Mesenteric fat pad (tissue), 1 donor: ENCODE measurements around the gene EIPR1. TPM values are rescaled to one million over a fixed set of nuclear protein-coding genes. Genes with fewer than 3 reads are reported as not detected.
A peak's percentile ranks its signal among the peaks of the same experiment; 100 is the strongest.
"Not testable (repeated sequence)": the region's sequence is repeated elsewhere in the genome, so short reads cannot be mapped to it uniquely, and the experiment has no call there.

Experiments used
- DNase-seq: peaks from one replicate; pipeline ENCODE4 v3.0.0-alpha.2; 2020; ENCODE audit warnings: low spot score
- total RNA-seq: library from RNA; stranded (reverse); fragmentation: NEBNext Ultra II Directional; extraction: Animal tissue kit (Norgen Biotek cat#: 25700); gene quantifications from one replicate; pipeline ENCODE4 v1.2.1, GENCODE V29; 2021
- donor health status: DM: yes; HTN: yes; CAD: no.

The EIPR1 gene
- total RNA-seq, 1 donor from 2014 or later = 16.3 TPM

DNA sequence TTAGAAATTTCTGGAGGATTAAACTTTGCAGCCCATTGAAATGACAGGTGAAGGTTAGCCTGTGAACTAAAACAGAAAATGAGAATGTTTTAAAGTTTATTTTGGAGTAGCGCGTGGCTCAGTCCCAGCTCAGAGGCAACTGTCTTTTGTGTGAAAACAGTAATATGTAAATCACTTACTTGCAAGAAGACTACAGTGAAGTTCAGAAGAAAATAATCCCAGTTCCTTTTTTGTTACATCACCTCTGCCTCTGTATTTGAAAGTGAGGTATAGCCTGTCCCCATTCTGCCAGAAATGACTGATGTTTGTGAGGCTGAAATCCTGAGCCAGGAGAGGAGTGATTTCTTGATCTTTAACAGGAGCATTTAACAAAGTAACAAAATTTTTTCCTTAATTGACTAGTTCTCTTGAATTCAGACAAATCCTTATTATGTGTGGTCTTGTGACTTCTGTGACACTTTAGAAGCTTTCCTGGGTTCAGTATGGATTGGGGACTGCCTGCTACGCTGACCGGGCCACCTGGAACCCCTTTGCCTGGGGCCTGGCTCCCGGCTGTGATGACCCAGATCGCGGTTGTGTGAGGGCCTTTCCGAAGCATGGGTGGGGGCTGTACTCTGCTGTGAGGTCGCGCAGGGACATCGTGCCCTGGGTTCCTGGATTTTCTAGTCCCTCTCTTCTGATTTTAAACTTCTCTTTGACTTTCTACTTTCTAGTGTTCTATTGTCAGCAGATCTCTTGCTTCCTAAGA, 26.1 kb upstream of the EIPR1 start:
- no peak for DNase-seq

DNA sequence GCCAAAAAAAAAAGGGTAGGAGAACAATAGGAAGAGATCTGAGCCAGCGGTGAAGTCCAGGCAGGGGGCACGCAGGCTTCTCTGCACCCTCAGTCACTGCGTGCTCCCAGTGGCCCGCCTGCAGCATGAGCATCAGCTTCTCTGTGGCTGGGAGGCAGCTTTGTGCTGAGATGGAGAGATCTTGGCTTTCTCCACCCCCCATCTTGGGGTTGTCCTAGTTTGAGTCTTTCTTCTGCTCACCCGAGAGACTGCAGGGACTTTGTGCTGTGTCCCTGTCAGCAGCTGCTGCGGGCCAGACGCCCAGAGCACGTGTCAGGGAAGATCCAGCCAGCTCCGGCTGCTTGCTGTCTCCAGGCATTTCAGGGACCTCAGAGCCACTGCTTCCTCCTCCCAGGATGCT, 22.2 kb upstream of the EIPR1 start:
- no peak for DNase-seq

DNA sequence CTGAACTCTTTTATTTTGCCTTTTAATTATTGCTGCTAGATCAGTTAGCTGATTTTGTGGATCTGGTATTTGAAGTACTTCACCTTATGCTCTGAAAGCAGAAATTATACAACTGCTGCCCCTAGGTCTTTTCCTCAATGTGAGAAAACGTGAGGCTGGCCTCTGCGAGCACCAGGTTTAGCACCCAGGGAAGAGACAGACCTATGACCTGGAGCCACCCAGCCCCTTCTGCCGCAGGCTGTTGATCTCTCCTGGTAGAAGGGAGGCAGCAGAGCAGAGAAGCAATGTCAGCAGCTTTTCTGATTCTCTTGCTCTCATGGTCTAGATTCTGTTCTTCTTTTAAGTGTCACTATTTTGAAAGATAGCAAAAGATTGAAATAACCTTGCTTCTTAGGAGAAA, 21.8 kb upstream of the EIPR1 start:
- DNase-seq = no peak

DNA sequence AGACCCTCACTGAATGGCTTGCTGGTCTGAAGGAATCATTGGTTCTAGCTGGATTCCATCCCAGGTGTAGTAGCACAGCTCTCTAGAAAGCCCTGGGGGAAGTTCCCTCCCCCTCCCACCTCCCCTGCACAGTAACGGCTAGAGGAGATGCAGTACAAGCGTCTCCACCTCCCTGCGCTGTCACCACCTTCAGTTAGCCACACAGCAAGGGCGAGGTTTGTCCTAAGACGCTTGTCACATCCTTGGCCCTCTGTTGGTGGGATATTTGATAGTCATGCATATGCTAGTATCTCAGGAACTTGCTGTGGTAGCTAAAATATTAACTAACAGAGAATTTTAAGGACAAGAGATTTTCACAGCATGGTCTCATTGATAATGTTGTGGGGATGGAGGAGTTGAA, 21.2 kb upstream of the EIPR1 start:
- no peak for DNase-seq

DNA sequence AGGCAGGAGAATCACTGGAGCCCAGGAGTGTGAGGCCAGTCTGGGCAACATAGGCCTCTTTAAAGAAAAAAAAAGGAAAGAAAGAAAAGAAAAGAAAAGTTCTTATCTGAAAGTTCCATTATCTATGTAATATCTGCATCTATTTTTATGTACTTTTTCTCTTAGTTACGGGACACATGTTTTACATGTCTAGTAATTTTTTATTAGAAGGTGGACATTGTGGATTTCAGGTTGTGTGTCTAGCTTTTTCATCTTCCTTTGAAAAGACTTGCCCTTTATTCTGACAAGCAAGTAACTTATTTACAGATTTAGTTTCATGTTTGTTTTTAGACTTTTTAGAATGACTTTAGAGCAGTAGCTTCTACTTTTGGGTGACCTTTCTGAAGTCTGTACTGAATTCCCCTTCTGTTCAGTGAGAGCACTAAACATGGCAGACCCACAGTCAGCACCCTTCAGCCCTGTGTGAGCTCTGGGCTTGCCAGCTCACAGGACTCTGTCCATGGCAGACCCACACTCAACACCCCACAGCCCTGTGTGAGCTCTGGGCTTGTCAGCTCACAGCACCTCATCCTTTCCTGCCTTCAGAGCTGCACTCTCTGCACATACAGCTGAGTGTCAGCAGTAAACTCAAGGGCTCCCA, 19.4 kb upstream of the EIPR1 start:
- DNase-seq = no peak

DNA sequence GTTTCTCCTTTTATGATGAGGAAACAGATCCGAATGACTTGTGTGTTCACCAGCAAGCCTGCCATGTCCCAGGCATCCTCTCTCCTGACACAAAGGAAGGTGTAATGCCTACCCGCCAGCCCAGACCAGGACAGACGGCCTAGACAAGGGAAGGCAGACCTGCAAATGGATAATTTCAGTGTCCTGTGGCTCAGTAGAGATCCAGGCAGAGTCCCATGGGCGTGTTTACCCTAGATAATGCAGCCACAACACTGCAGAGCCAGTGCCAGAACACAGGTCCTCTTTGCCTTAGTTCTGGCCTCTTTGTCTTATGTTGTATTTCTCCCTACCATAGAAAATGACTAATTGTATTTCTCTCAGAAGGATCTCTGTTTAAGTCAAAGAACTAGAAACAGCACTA, 14.6 kb upstream of the EIPR1 start:
- no peak for DNase-seq

DNA sequence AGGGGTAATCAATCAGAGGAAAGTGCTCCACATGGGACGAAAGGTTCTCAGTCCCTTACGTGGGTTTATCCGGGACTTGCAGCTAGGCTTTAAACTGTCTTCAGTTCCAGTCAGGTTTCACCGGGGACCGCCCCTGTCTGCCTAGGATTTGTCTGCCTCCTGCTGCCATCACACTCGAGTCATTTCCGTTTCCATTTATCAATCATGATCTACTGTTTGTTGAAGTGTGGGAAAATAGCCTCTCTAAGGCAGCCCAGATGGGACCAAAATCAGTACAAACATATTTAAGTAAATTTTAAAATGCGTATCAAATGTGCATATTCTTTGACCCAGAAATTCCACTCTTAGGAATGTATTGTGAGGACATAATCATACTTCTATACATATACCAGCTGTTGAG, 12.4 kb upstream of the EIPR1 start:
- no peak for DNase-seq

DNA sequence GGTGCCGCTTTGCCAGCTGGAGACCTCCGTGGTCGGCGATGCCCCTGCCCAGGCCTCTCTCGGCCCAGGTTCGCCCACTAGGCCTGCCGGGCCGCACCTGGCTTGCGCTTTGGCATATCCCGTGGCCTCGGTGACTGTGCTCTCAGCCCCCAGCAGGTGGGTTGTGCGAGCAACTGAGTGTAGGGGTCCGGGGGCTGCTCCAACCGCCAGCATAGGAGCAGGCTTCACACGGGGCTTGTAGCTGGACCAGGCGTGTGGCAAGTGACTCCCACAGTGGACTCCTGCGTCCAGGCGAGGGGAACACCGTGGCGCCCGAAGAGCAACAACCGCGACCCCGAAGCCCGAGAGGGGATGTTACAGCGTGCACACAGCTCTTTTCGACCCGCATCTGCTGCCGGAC, 11.6 kb upstream of the EIPR1 start:
- no peak for DNase-seq

DNA sequence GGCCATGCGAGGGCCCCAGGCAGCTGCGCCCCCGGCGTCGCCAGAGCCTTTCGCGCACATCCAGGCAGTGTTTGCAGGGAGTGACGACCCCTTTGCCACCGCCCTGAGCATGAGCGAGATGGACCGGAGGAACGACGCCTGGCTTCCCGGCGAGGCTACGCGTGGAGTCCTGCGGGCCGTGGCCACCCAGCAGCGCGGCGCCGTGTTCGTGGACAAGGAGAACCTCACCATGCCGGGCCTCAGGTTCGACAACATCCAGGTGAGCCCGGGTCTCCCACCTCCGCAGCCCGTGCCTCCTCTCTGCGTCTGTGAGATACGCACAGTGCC, 10.8 kb upstream of the EIPR1 start:
- DNase-seq = no peak

DNA sequence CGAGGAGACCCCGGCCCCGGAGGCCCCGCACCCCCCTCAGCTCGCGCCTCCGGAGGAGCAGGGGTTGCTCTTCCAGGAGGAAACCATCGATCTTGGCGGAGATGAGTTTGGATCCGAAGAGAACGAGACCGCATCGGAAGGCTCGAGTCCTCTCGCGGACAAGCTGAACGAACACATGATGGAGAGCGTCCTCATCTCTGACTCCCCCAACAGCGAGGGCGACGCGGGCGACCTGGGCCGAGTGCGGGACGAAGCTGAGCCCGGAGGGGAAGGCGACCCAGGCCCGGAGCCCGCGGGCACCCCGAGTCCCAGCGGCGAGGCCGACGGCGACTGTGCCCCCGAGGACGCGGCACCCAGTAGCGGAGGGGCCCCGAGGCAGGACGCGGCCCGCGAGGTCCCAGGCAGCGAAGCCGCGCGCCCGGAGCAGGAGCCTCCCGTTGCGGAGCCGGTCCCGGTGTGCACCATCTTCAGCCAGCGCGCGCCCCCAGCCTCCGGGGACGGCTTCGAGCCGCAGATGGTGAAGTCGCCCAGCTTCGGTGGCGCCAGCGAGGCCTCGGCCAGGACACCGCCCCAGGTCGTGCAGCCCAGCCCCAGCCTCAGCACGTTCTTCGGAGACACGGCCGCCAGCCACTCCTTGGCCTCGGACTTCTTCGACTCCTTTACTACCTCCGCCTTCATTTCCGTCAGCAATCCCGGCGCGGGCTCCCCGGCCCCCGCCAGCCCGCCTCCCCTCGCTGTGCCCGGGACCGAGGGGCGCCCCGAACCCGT, 10.2 kb upstream of the EIPR1 start:
- DNase-seq = no peak

DNA sequence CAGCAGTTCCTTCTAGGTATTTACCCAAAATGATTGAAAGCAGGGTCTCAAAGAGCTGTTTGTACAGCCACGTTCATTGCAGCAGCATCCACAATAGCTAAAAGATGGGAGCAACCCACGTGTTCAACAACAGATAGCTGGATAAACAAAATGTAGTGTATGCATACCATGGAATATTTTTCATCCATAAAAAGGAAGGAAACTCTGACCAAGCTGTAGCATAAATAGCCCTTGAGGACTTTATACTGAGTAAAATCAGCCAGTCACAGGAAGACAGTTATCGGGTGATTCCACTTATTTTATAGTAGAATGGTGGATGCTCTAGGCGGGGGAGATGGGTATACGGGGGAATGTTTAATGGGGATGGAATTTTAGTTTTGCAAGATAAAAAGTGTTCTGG, 9.4 kb upstream of the EIPR1 start:
- DNase-seq = no peak

DNA sequence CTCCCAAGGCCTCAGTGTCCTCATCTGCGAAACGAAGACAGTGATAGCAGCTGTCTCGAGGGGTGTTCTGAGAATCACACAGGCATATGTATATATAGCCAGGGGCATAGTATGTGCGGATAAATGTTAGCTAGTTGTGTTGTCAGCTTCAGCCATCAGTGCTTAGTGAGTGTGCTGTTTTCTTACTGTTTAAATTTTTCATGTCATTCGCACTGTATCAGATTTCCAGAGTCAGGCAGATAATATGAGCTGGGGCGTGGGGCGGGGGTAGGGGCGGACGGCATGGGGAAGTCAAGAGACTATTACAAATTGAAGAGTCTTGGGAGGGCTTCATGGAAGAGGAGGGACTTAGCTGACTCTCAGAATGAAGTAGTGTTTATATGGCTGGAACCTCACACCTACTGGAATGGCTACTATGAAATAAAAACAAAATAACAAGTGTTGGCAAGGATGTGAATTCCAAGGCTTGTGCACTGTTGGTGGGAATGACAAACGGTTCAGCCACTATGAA, 8.9 kb upstream of the EIPR1 start:
- no peak for DNase-seq

DNA sequence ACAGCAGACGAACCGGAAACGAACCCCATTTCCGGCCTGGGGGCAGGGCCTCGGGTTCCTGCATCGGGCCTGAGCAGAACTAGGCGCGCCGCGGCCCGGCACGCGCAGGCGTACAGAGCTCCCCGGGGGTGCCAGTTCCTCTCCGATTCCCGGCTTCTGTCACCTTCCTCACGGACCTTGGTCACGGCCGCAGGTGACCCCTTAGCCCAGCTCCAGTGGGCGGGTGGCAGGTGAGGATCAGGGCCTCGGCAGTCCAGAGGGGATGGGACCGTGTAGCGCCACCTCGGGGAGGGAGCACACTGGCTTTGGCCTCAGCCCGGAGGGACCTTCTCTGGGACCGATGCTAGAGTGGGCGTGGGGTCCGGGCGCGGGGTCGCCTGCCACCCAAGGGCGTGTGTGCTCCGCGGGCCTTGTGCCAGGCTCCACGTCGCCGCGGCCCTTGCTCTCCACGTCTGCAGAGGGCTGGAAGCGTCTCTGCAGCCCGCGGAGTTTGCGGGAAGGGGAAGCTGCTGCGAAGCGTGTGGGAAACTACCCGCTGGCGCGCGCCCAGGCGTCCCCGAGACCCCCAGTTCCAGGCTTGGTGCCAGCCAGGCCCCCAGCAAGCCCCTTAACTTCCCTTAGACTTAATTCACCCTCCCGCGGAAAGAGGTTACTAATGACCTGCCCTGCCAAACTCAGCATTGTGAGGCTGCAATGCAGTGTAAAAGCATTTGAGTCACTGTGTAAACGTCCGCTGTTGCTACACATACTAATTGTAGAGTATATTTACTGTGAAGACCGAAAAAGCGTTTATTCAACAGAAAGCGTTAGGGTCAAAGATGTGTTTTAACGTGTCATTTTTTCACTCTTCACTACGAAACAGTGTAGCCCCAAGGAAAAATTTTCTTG, 2.3 kb upstream of the EIPR1 start, which contains the start of gene TRAPPC12:
Gene TRAPPC12 (plus strand): TSS at position 48 of the 888 bp plus-strand sequence. CDS start 7,930 bp downstream, outside the sequence.
- peak; percentile 97 for DNase-seq

DNA sequence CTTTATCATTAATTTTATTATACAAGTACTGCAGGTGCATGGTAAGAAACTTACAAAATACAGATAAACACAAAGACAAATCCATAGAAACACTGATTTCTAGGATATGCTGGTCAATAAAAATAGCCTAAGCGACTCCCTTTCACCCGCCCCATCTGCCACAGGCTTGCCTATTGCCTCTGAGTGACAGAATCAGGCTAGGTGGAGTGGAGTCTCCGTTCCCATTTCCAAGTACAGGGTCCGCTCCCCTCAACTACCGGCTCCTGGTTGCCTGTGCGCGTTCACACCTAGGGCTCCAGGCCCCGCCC, 1.7 kb upstream of the EIPR1 start:
- DNase-seq = no peak

DNA sequence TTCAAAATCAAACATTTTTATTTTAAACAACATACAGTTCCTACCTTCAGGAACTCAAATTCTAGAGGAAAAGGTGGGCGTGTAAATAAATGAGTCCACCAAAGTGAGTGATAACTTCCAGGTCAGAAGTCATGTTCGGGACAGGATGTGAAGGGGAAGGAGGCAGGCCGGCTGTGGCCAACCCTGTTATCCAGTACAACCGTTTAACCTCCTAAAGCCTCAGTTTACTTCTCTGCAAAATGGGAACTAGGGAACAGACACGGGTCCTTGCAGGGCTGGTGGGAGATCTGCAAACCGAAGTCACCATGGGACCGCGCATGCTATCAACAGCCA, 373 bp downstream of the EIPR1 start:
- no peak for DNase-seq

DNA sequence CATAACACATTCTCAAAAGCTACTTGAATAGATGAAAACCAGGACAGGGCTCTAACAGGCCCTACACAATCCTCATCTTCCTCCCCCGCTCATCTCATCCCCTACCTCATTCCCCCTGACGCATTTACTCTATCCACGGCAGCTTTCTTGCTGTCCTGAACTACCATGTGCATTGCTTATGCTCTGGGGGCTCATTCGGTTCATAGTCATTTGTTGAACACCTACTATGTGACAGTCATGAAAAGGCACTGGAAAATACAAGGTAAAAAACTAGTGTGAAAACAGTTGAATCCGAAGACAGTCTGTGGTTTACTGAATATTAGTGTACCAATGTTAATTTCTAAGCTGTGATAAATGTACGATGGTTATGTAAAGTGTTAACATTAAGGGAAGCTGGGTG, 797 bp downstream of the EIPR1 start:
- no peak for DNase-seq

DNA sequence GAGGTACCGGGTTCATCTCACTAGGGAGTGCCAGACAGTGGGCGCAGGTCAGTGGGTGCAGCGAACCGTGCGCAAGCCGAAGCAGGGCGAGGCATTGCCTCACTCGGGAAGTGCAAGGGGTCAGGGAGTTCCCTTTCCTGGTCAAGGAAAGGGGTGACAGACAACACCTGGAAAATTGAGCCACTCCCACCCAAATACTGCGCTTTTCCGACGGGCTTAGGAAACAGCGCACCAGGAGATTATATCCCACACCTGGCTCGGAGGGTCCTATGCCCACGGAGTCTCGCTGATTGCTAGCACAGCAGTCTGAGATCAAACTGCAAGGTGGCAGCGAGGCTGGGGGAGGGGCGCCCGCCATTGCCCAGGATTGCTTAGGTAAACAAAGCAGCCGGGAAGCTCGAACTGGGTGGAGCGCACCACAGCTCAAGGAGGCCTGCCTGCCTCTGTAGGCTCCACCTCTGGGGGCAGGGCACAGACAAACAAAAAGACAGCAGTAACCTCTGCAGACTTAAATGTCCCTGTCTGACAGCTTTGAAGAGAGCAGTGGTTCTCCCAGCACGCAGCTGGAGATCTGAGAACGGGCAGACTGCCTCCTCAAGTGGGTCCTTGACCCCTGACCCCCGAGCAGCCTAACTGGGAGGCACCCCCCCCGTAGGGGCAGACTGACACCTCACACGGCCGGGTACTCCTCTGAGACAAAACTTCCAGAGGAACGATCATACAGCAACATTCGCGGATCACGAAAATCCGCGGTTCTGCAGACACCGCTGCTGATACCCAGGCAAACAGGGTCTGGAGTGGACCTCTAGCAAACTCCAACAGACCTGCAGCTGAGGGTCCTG, 8.1 kb downstream of the EIPR1 start:
- not testable (repeated sequence) for DNase-seq

DNA sequence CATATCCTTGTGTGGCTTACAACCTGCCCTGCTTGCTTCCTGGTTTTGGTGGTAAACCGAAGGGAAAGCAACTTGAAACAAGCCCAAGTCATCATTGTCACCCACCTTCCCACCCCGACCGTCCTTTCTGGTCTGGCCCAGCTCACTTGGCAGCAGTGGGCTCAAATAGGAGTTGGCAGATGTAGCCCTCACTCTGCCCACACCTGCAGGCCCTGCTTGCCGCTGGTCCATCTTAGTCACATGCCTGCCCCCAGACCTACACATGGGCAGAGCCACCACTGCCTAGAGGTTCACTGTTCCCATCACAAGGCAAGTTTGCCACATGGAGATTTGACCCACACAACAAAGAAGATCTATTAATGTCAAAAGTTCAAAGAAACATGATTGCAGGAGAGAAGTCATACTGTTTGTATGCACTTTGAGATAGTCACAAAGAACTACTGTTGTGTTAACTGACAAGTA, 9.3 kb downstream of the EIPR1 start:
- no peak for DNase-seq

DNA sequence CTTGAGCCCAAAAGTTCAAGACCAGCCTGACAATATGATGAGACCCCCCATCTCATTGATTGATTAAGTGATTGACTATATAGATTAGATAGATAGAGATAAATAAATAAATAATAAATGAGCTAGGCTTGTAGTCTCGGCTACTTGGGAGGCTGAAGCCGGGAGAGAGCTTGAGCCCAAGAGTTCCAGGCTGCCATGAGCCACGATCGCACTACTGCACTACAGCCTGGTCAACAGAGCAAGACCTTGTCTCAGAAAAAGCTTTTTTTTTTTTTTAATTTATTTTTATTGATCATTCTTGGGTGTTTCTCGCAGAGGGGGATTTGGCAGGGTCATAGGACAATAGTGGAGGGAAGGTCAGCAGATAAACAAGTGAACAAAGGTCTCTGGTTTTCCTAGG, 12.4 kb downstream of the EIPR1 start:
- DNase-seq = no peak
